ENCODE measurements around the gene PRSS53. TPM values are rescaled to one million over a fixed set of nuclear protein-coding genes. Genes with fewer than 3 reads are reported as not detected.

Gene PRSS53
- total RNA-seq, 1 donor from 2014 or later, result 1.9 TPM

- no peak for DNase-seq (ENCODE audit: low read depth)
These were observed 38.3 kb downstream of the PRSS53 start for GRCh38 chr16:31050280-31051030.

- no peak for DNase-seq (ENCODE audit: low read depth)
These were observed 44.8 kb downstream of the PRSS53 start for GRCh38 chr16:31043898-31044481.

DNA sequence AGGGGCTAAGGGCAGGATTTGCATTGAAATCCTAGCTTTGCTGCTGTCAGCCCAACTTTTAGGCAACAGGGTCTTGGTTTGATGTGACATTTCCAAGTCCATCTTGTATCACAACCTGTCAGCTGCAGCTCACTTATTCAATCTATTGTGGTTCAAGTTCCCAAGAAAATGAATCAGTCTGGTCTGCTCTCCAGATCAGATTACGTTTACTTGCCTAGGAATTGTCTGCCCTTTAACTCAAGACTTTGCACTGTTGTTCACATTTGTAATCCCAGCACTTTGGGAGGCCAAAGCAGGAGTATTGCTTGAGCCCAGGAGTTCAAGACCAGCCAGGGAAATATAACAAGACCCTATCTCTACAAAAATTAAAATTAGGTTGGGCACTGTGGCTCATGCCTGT is 45.4 kb downstream of the PRSS53 start:
- DNase-seq (ENCODE audit: low read depth), result no peak

GRCh38 chr16:31042866-31043265 is 45.9 kb downstream of the PRSS53 start:
- no peak for DNase-seq (ENCODE audit: low read depth)

DNA sequence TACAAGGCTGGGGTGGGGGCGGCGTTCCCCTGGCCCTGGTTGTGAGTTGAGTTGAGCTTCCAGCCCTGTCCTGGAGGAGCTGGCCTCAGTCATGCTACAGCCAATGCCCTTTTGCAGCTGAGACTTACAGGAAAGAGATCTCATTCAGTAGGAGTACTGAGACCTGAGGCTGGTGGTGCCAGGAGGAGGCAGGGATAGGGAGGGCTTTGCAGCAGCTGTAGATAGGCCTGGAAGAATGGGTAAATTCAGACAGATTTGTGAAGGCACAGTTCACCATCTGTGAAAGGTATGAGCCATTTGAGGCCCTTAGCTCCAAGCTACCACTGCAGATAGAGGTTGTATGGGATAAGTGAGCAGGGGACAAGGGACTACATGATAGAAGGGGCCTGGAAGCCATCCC is 49.8 kb downstream of the PRSS53 start:
- DNase-seq (ENCODE audit: low read depth), result no peak

GRCh38 chr16:31036691-31037090 is 52.1 kb downstream of the PRSS53 start:
- DNase-seq (ENCODE audit: low read depth), result no peak

- DNase-seq (ENCODE audit: low read depth), result peak; percentile 70
These were observed 54.8 kb downstream of the PRSS53 start for GRCh38 chr16:31033709-31034492.

Other genes with a start within 250 kb of the PRSS53 start
- 21.7 and 29.0 TPM in 2 replicates for gene BCL7C, start 194.9 kb downstream of the PRSS53 start, total RNA-seq
- 2.1 and 4.7 TPM in 2 replicates for gene CTF1, start 192.3 kb downstream of the PRSS53 start, total RNA-seq
- gene FBXL19, start 165.4 kb downstream of the PRSS53 start, total RNA-seq, result 25.7 and 34.3 TPM in 2 replicates
- gene ORAI3, start 139.9 kb downstream of the PRSS53 start, total RNA-seq, result 32.5 and 51.4 TPM in 2 replicates
- gene SETD1A, start 131.2 kb downstream of the PRSS53 start, total RNA-seq, result 1.0 and 7.6 TPM in 2 replicates
- gene HSD3B7, start 103.7 kb downstream of the PRSS53 start, total RNA-seq, result 49.9 and 82.7 TPM in 2 replicates
- 0.80 TPM in 1 of 2 replicates, not detected in the other for gene STX1B, start 78.3 kb downstream of the PRSS53 start, total RNA-seq
- gene STX4, start 55.4 kb downstream of the PRSS53 start, total RNA-seq, result 24.5 and 35.0 TPM in 2 replicates
- gene ZNF668, start 14.7 kb downstream of the PRSS53 start, total RNA-seq, result 7.7 and 9.0 TPM in 2 replicates
- 6.6 and 22.4 TPM in 2 replicates for gene ZNF646, start 14.5 kb downstream of the PRSS53 start, total RNA-seq
- 89.1 and 128 TPM in 2 replicates for gene VKORC1, start 5.9 kb upstream of the PRSS53 start, total RNA-seq
- gene BCKDK, start 19.4 kb upstream of the PRSS53 start, total RNA-seq, result 13.9 and 44.5 TPM in 2 replicates
- 33.5 and 45.1 TPM in 2 replicates for gene KAT8, start 28.7 kb upstream of the PRSS53 start, total RNA-seq
- 3.8 and 17.7 TPM in 2 replicates for gene PRSS8, start 46.8 kb upstream of the PRSS53 start, total RNA-seq
- 0.55 and 2.3 TPM in 2 replicates for gene PRSS36, start 61.1 kb upstream of the PRSS53 start, total RNA-seq
- gene FUS, start 91.2 kb upstream of the PRSS53 start, total RNA-seq, result 39.8 and 72.4 TPM in 2 replicates
- gene PYCARD, start 113.8 kb upstream of the PRSS53 start, total RNA-seq, result 19.9 and 99.7 TPM in 2 replicates
- not detected in 2 replicates for gene TRIM72, start 125.2 kb upstream of the PRSS53 start, total RNA-seq
- gene PYDC1, start 128.2 kb upstream of the PRSS53 start, total RNA-seq, result not detected in 2 replicates
- gene ITGAM, start 171.0 kb upstream of the PRSS53 start, total RNA-seq, result 0.30 and 0.35 TPM in 2 replicates

Measured in renal cortical epithelial cell (primary cell).